Psoas muscle (tissue), 8 donors: ENCODE data around the gene MORN1. TPM values are rescaled to one million over a fixed set of nuclear protein-coding genes. Genes with fewer than 3 reads are reported as not detected.

Experiments
- ATAC-seq, 4 donors: fragments of 200-7000 bp; cut with Tn5 transposase; one replicate each; pipeline ENCODE4 v1.9.1; 2020; ENCODE audit warnings: moderate library complexity in 3 of 4, mild to moderate bottlenecking in 2 of 4
- DNase-seq, 2 donors: peaks; one replicate each; pipeline ENCODE4 v3.0.0-alpha.2; 2020
- H3K27ac ChIP-seq: fragments of 200-600 bp; one replicate; pipeline ENCODE4 v1.8.0; 2022
- H3K27me3 ChIP-seq, 3 donors: fragments of 200-600 bp in 1 of 3; one replicate each; pipeline versions ENCODE4 v1.6.1 to v1.8.0; 2013 to 2022; ENCODE audit warnings: low read length in 2 of 3, mild to moderate bottlenecking in 2 of 3, moderate library complexity in 1 of 3; ENCODE audit not compliant: insufficient read depth in 3 of 3
- H3K36me3 ChIP-seq, 2 donors: fragments of 200-600 bp in 1 of 2; one replicate each; pipeline versions ENCODE4 v1.6.1 to v1.8.0; 2013 to 2022; ENCODE audit warnings: low read depth in 1 of 2, mild to moderate bottlenecking in 1 of 2, moderate library complexity in 1 of 2; ENCODE audit not compliant: insufficient read depth in 1 of 2
- H3K4me1 ChIP-seq: fragments of 200-600 bp; one replicate; pipeline ENCODE4 v1.8.0; 2022
- H3K4me3 ChIP-seq: fragments of 200-600 bp; one replicate; pipeline ENCODE4 v1.8.0; 2022; ENCODE audit warnings: mild to moderate bottlenecking
- H3K9me3 ChIP-seq: fragments of 200-600 bp; one replicate; pipeline ENCODE4 v1.8.0; 2022
- CTCF ChIP-seq: fragments of 200-600 bp; IDR thresholded peaks from one replicate; pipeline ENCODE4 v1.8.0; 2022; ENCODE audit warnings: antibody characterized with exemption
- WGBS, 3 donors: extraction: QIAGEN DNeasy Blood & Tissue Kit; methylation state at CpG; one replicate each; pipeline versions ENCODE4 v1.1.6 to v1.1.7; 2013; 5-methylcytosine and 5-hydroxymethylcytosine counted together
- intact Hi-C, 2 donors: fragments of 100-400 bp; cut with DNase I; formaldehyde crosslinking; loops; one replicate each; pipeline versions ENCODE4 v1.11.0 to v1.14.2; 2022
- polyA plus RNA-seq, 3 donors: library from polyadenylated mRNA; stranded (reverse); fragments of 200-250 nt; gene quantifications; one replicate each; pipeline ENCODE4 v1.2.3, GENCODE V29; 2013
- total RNA-seq, 4 donors: library from RNA; stranded (reverse); fragmentation: NEBNext Ultra II Directional in 2 of 4; extraction: Animal tissue kit (Norgen Biotek cat#: 25700) in 2 of 4; gene quantifications; one replicate each; pipeline versions ENCODE4 v1.2.1 to v1.2.4, GENCODE V29; 2021 to 2023
- donor health status: healthy with polysubstance abuse.
- donor health status: DM: no; HTN: no; CAD: no; lungs with moderate emphysema.
- donor health status: Bipolar disorder and iron deficiency.
- donor health status: healthy.
- donor health status: DM: yes; HTN: yes; CAD: no.
- donor health status: DM: no; HTN: no; CAD: no.
- donor health status: DM: no; HTN: no; CAD: no.
- donor health status: DM: yes; HTN: yes; CAD: no.

Gene MORN1
- total and polyA plus RNA-seq, 7 donors: 1.2 to 7.3 (median 4.2) TPM

DNA sequence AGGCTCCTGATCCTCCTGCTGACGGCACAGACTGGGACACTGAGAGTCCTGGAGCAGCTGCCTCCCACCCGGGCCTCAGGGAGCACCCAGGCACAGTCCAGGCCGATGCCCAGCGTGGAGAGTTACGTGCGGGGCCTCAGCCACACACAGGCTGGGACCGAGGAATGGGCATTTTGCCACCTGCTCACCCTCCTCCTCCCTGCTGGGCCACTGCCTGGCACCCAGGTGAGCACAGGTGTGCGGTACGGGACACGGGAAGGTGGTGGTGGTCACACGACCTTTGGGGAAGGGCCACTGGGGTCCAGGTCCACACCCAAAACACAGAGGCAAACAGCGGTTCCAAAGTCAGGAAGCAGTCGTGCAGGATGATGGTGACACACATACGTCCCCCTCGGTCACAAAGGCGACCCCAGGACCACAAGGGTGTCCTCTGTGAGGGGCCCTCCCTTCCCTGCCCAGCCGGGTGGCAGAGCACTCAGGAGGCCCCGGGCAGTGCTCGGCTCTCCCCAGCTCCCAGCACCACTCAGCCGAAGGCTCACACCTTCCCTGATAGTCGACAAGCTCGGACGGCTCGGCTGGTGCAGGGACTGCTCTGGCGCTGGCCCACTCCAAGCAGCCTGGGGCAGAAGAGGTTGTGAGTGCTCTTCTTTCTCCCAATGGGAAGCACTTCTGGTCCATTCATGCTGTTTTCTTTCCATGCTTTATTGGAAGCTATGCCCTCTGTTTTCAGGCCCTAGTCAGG, 14.3 kb downstream of the MORN1 start:
- 84 to 89% (median 87%) methylated on average over 25 of the region's 25 CpGs for WGBS, 3 donors
- TF ChIP-seq CTCF: no peak
- no peaks in the 10 kb centered on the region for H3K4me1 ChIP-seq
- intact Hi-C loops: loop anchor here in 1 of 2 donors (5.0 kb wide), 1 partner anchor 50 kb away; no protein-coding TSS in a partner anchor
- H3K9me3 ChIP-seq: no peaks in the 10 kb centered on the region
- no peak overlapping the region for H3K4me3 ChIP-seq
- H3K36me3 ChIP-seq: no peaks in the 10 kb centered on the region
- DNase-seq (peak in 1 of 2 donors; percentile 42), ATAC-seq (no peak)
- H3K27me3 ChIP-seq: no peaks in the 10 kb centered on the region
- H3K27ac ChIP-seq: no peak overlapping the region

- intact Hi-C loops: loop anchor here in 1 of 2 donors (5.0 kb wide), 1 partner anchor 49 kb away; no protein-coding TSS in a partner anchor
- no peak overlapping the region for H3K4me3 ChIP-seq
- WGBS, 3 donors: 86 to 94% (median 88%) methylated on average over 23 of the region's 23 CpGs
- H3K27ac ChIP-seq: no peak overlapping the region
- DNase-seq: peak in 1 of 2 donors; percentile 45
- ATAC-seq: no peak
- TF ChIP-seq CTCF: no peak
- no peaks in the 10 kb centered on the region for H3K9me3 ChIP-seq
- no peaks in the 10 kb centered on the region for H3K4me1 ChIP-seq
- no peaks in the 10 kb centered on the region for H3K36me3 ChIP-seq
- H3K27me3 ChIP-seq: no peaks in the 10 kb centered on the region
Measured at GRCh38 chr1:2376261-2376741, 15.1 kb downstream of the MORN1 start.

- Histone ChIP-seq H3K27me3 (no peaks in the 10 kb centered on the region), H3K4me3 (no peak overlapping the region), H3K4me1 (no peaks in the 10 kb centered on the region), H3K27ac (no peak overlapping the region), H3K9me3 (no peaks in the 10 kb centered on the region), H3K36me3 (no peaks in the 10 kb centered on the region)
- intact Hi-C loops: loop anchor here in 1 of 2 donors (5.0 kb wide), 1 partner anchor 49 kb away; no protein-coding TSS in a partner anchor
- no peak for TF ChIP-seq CTCF
- 65 to 79% (median 71%) methylated on average over 7 of the region's 7 CpGs for WGBS, 3 donors
- ATAC-seq: no peak
- no peak for DNase-seq
Measured at GRCh38 chr1:2375923-2376260, 15.5 kb downstream of the MORN1 start.

- no peaks in the 10 kb centered on the region for H3K27me3 ChIP-seq
- H3K4me3 ChIP-seq: no peak overlapping the region
- WGBS, 3 donors: 52 to 62% (median 55%) methylated on average over 17 to 23 of the region's 23 CpGs
- no peak overlapping the region for H3K27ac ChIP-seq
- no peaks in the 10 kb centered on the region for H3K36me3 ChIP-seq
- H3K4me1 ChIP-seq: no peaks in the 10 kb centered on the region
- H3K9me3 ChIP-seq: no peaks in the 10 kb centered on the region
- no peak for TF ChIP-seq CTCF
- peak in 1 of 2 donors; percentile 28 for DNase-seq
- intact Hi-C loops: loop anchor here in 1 of 2 donors (5.0 kb wide), 1 partner anchor 48 kb away; no protein-coding TSS in a partner anchor
- ATAC-seq: no peak
Measured at GRCh38 chr1:2375246-2375922, 16.0 kb downstream of the MORN1 start.
